HFF-Myc (cell line): ENCODE results near the gene GYPA.
"Not testable (repeated sequence)": the region's sequence is repeated elsewhere in the genome, so short reads cannot be mapped to it uniquely, and the experiment has no call there.

Source experiments
- DNase-seq: peaks from one replicate; pipeline ENCODE4 v3.0.0-alpha.2; 2011; ENCODE audit warnings: low read depth; ENCODE audit errors: extremely low read depth
- H3K4me3 ChIP-seq: replicated peaks from 2 replicates; pipeline ENCODE4 v1.5.1; 2011; ENCODE audit warnings: low read depth, mild to moderate bottlenecking, control low read depth, low read length
- CTCF ChIP-seq: IDR thresholded peaks from 2 replicates; pipeline ENCODE4 v1.5.1; 2012; ENCODE audit warnings: mild to moderate bottlenecking, low read depth, low read length, control low read depth; ENCODE audit errors: missing control alignments

Gene GYPA

DNA sequence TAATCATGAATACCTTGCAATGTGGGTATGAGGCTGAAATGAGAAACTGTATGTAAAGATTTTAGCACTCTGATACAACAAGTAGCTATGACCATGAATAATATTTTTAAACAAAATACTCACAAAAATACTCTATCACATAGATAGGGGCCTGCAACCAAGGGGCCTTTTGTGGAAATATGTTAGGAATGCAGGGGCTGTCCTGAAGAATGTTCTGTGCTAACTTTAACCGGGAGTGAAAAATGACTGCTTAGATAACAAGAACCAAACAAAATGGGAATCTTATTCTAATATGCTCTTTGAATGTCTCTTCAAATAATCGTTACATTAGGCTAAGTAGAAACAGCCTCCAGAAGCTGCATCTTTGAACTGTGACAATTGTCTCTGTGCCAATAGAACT lies 37.9 kb upstream of the GYPA start:
- DNase-seq: no peak
- TF ChIP-seq CTCF: no peak
- H3K4me3 ChIP-seq: no peak overlapping the region

- DNase-seq: no peak
- no peak for TF ChIP-seq CTCF
- H3K4me3 ChIP-seq: no peak overlapping the region
Measured at GRCh38 chr4:144176476-144176875, 36.0 kb upstream of the GYPA start.

DNA sequence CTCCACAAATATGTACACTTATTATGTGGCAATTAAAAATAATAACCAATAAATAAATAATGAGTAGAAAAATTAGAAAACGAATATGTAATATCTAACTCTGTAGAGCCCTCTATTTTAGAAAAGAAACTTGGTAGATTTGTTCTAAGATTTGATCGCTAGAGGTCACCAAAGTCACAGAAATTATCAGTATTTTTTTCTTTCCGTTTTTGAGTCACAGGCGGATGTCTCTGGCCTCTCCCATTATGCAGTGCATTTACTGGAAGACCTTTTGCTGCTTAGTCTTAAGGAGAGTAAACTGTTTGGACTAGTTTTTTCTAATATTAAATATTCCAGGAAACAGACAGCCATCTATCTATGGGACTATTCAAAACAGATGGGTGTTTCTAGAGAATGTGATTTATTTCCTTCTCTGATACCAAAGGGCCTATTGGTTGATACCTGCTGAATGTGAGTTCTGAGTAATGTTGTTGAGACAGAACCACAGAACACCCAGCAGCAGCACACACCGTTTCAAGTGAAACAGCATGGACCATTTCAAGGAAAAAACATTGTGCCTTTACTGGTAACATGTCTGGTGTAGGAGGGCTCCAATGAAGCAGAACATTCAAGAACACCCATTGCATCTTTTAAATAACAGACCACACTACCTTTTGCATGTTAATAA lies 34.0 kb upstream of the GYPA start:
- TF ChIP-seq CTCF: peak; percentile 19
- H3K4me3 ChIP-seq: no peak overlapping the region
- DNase-seq: peak; percentile 32

DNA sequence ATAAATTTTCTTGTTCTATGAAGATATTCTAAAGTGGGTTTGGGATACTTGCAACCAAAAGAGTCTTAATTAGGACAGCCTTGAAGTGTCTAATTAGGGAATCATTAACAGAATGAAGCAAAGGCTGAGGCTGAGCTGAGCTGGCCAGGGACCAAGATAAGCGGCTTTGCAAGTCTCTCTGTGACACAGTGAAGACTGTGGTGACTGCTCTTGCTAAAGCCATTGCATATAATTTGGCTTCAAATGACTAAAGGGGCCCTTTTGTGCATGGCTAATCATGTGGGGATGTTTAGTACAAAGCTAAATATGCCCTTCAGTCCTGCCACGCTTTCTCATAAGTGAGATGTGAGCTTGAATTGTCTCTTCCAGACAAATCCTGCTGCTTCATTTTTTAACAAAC lies 31.2 kb upstream of the GYPA start:
- no peak overlapping the region for H3K4me3 ChIP-seq
- DNase-seq: no peak
- TF ChIP-seq CTCF: no peak

DNA sequence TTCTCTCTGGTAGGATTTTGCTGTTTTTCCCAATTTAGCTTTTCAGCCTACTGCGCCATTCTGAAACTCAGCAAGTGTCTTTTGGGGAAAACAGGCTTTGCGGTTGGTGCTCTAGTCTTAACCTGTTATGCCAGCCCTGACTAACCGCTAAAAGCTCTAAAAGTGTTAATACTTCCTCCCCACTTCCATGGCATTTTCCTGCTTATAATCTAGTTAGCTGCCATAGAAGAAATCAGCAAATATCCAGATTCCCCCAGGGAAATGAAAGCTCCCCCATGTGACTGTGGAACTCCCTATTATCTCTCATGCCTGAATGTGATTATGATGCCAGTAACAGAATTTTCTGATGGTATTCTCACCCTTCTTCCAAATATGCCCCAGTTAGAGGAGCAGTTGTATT lies 28.7 kb upstream of the GYPA start:
- no peak overlapping the region for H3K4me3 ChIP-seq
- TF ChIP-seq CTCF: no peak
- no peak for DNase-seq

- no peak for TF ChIP-seq CTCF
- DNase-seq: no peak
- no peak overlapping the region for H3K4me3 ChIP-seq
Measured at GRCh38 chr4:144154044-144154443, 13.5 kb upstream of the GYPA start.

GRCh38 chr4:144142690-144143326 lies 2.3 kb upstream of the GYPA start:
- DNase-seq, H3K4me3 ChIP-seq: not testable (repeated sequence)
- TF ChIP-seq CTCF: peak; percentile 56
